WTC11 (cell line): Measurements from ENCODE around the gene EHD3.

ENCODE experiments used
- CREM ChIP-seq: sonication (generic); formaldehyde crosslinking; IDR thresholded peaks from 2 replicates; pipeline ENCODE4 v1.8.1; 2022; ENCODE audit warnings: mild to moderate bottlenecking, missing genetic modification reagents, moderate library complexity
- FOXP1 ChIP-seq: sonication (generic); formaldehyde crosslinking; IDR thresholded peaks from 2 replicates; pipeline ENCODE4 v1.8.0; 2022; ENCODE audit warnings: missing genetic modification reagents, mild to moderate bottlenecking, moderate library complexity, borderline replicate concordance
- GABPB1 ChIP-seq: sonication (generic); formaldehyde crosslinking; IDR thresholded peaks from 2 replicates; pipeline ENCODE4 v1.8.1; 2023; ENCODE audit warnings: mild to moderate bottlenecking, missing genetic modification reagents
- NFE2L1 ChIP-seq: sonication (generic); formaldehyde crosslinking; IDR thresholded peaks from 2 replicates; pipeline ENCODE4 v1.8.1; 2023; ENCODE audit warnings: missing genetic modification reagents
- ZNF121 ChIP-seq: sonication (generic); formaldehyde crosslinking; IDR thresholded peaks from 2 replicates; pipeline ENCODE4 v1.8.0; 2023; ENCODE audit warnings: missing genetic modification reagents
- TF ChIP-seq, protein P1 (sequence below): sonication (generic); formaldehyde crosslinking; IDR thresholded peaks from 2 replicates; pipeline ENCODE4 v1.8.0; 2022; ENCODE audit warnings: mild to moderate bottlenecking, missing genetic modification reagents
- TF ChIP-seq, protein P2 (sequence below): fragments of 200-600 bp; IDR thresholded peaks from 2 replicates; pipeline ENCODE4 v1.8.0; 2022; ENCODE audit warnings: antibody characterized with exemption
- TF ChIP-seq, protein P3 (sequence below): sonication (generic); formaldehyde crosslinking; IDR thresholded peaks from 2 replicates; pipeline ENCODE4 v1.8.1; 2022; ENCODE audit warnings: low read depth, mild to moderate bottlenecking, moderate library complexity, missing genetic modification reagents, borderline replicate concordance
- TF ChIP-seq, protein P4 (sequence below): sonication (generic); formaldehyde crosslinking; IDR thresholded peaks from 2 replicates; pipeline ENCODE4 v1.8.1; 2023; ENCODE audit warnings: mild to moderate bottlenecking, missing genetic modification reagents, moderate library complexity

DNA sequence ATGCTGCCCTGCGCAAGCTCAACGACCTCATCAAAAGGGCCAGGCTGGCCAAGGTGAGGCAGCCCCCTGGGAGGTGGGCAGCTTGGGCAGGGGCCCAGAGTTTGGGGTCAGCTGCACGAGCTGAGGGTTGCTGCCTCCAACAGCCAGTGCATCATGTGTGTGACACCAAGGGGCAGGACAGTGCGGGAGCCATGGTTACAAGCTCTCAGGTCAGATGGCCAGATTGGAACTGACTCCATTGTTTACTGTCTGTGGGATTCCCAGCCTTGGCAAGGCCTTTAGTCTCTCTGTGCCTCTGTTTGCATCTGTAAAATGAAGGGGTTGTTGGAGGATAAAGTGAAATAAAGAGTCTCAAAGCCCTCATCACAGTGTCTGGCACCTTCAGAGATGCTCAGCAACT, 26.9 kb downstream of the EHD3 start:
- TF ChIP-seq, protein P1, sequence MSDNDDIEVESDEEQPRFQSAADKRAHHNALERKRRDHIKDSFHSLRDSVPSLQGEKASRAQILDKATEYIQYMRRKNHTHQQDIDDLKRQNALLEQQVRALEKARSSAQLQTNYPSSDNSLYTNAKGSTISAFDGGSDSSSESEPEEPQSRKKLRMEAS (CRISPR knock-in tag), result no peak
- TF ChIP-seq, protein P2, sequence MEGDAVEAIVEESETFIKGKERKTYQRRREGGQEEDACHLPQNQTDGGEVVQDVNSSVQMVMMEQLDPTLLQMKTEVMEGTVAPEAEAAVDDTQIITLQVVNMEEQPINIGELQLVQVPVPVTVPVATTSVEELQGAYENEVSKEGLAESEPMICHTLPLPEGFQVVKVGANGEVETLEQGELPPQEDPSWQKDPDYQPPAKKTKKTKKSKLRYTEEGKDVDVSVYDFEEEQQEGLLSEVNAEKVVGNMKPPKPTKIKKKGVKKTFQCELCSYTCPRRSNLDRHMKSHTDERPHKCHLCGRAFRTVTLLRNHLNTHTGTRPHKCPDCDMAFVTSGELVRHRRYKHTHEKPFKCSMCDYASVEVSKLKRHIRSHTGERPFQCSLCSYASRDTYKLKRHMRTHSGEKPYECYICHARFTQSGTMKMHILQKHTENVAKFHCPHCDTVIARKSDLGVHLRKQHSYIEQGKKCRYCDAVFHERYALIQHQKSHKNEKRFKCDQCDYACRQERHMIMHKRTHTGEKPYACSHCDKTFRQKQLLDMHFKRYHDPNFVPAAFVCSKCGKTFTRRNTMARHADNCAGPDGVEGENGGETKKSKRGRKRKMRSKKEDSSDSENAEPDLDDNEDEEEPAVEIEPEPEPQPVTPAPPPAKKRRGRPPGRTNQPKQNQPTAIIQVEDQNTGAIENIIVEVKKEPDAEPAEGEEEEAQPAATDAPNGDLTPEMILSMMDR, result no peak
- TF ChIP-seq ZNF121 (CRISPR knock-in tag), result no peak
- no peak for TF ChIP-seq FOXP1 (CRISPR knock-in tag)
- TF ChIP-seq, protein P3, sequence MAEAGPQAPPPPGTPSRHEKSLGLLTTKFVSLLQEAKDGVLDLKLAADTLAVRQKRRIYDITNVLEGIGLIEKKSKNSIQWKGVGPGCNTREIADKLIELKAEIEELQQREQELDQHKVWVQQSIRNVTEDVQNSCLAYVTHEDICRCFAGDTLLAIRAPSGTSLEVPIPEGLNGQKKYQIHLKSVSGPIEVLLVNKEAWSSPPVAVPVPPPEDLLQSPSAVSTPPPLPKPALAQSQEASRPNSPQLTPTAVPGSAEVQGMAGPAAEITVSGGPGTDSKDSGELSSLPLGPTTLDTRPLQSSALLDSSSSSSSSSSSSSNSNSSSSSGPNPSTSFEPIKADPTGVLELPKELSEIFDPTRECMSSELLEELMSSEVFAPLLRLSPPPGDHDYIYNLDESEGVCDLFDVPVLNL (CRISPR knock-in tag), result no peak
- no peak for TF ChIP-seq CREM (CRISPR knock-in tag)
- TF ChIP-seq, protein P4, sequence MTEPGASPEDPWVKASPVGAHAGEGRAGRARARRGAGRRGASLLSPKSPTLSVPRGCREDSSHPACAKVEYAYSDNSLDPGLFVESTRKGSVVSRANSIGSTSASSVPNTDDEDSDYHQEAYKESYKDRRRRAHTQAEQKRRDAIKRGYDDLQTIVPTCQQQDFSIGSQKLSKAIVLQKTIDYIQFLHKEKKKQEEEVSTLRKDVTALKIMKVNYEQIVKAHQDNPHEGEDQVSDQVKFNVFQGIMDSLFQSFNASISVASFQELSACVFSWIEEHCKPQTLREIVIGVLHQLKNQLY, result no peak
- no peak for TF ChIP-seq GABPB1 (CRISPR knock-in tag)
- no peak for TF ChIP-seq NFE2L1 (CRISPR knock-in tag)
